T-helper 2 cell treated with Interferon-gamma antibody and Interleukin-4, amounts not matched to agents 5 μg/mL and 100 μg/mL, for 36 hours (primary cell): ENCODE data around the gene MTHFD2.
A peak's percentile ranks its signal among the peaks of the same experiment; 100 is the strongest.
"Not testable (repeated sequence)": the region's sequence is repeated elsewhere in the genome, so short reads cannot be mapped to it uniquely, and the experiment has no call there.

ENCODE experiments used
- DNase-seq: peaks from one replicate; pipeline ENCODE4 v3.0.0; 2021; ENCODE audit warnings: low spot score
- H3K27ac Mint-ChIP-seq: one replicate; pipeline ENCODE4 v1.8.0; 2021; ENCODE audit warnings: mild to moderate bottlenecking, mixed read lengths
- H3K27me3 Mint-ChIP-seq: one replicate; pipeline ENCODE4 v1.8.0; 2021; ENCODE audit warnings: low read depth, mixed read lengths
- H3K36me3 Mint-ChIP-seq: one replicate; pipeline ENCODE4 v1.8.0; 2021; ENCODE audit warnings: low read depth, mixed read lengths
- H3K4me1 Mint-ChIP-seq: one replicate; pipeline ENCODE4 v1.8.0; 2021; ENCODE audit warnings: low read depth, mixed read lengths
- H3K4me3 Mint-ChIP-seq: one replicate; pipeline ENCODE4 v1.8.0; 2022; ENCODE audit warnings: mild to moderate bottlenecking, moderate library complexity, mixed read lengths
- H3K9me3 Mint-ChIP-seq: one replicate; pipeline ENCODE4 v1.8.0; 2021; ENCODE audit warnings: mixed read lengths

Gene MTHFD2

GRCh38 chr2:74205113-74205512 is 6.7 kb downstream of the MTHFD2 start:
- Mint-ChIP-seq H3K36me3 (peaks cover 79% of the 10 kb centered on the region), H3K27ac (peak overlapping the region; percentile 97)

GRCh38 chr2:74205596-74205995 is 7.2 kb downstream of the MTHFD2 start:
- H3K4me1 Mint-ChIP-seq = peaks cover 70% of the 10 kb centered on the region
- H3K27me3 Mint-ChIP-seq = no peaks in the 10 kb centered on the region
- H3K27ac Mint-ChIP-seq = peak overlapping the region; percentile 97
- peak; percentile 38 for DNase-seq
- H3K4me3 Mint-ChIP-seq = peak overlapping the region; percentile 75
- H3K36me3 Mint-ChIP-seq = peaks cover 78% of the 10 kb centered on the region
- no peaks in the 10 kb centered on the region for H3K9me3 Mint-ChIP-seq

More at GRCh38 chr2:74205113-74205512, 6.7 kb downstream of the MTHFD2 start:
- Mint-ChIP-seq H3K4me3 (peak overlapping the region; percentile 75), H3K27me3 (no peaks in the 10 kb centered on the region), H3K9me3 (no peaks in the 10 kb centered on the region), H3K4me1 (peaks cover 74% of the 10 kb centered on the region)
- DNase-seq = no peak

- Mint-ChIP-seq H3K4me1 (peaks cover 65% of the 10 kb centered on the region), H3K36me3 (peaks cover 80% of the 10 kb centered on the region), H3K27me3 (no peaks in the 10 kb centered on the region), H3K27ac (peak overlapping the region; percentile 97), H3K9me3 (no peaks in the 10 kb centered on the region), H3K4me3 (peak overlapping the region; percentile 75)
- peak; percentile 72 for DNase-seq
Measured at GRCh38 chr2:74206180-74206688, 7.8 kb downstream of the MTHFD2 start.

DNA sequence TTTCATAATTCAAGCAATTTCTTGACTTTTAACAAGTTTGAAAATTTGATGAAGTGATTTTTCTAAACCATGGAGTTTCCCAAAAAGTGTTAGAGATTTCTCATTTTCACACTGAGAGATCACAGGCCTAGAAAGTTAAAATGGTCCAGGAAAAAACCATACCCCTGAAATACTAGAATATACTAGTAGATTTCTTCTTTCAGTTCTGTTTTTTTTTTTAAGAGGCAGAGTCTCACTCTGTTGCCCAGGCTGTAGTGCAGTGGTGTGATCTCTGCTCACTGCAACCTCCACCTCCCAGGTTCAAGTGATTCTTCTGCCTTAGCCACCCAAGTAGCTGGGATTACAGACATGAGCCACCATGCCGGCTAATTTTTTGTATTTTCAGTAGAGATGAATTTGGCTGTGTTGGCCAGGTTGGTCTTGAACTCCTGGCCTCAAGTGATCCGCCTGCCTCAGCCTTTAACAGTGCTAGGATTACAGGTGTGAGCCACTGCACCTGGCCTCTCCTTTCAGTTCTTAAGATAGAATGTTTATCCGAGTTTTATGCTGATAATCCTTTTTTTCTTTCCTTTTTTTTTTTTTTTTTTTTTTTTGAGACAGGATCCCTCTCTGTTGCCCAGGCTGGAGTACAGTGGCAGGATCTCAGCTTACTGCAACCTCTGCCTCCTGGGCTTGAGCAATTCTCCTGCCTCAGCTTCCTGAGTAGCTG is 14.4 kb downstream of the MTHFD2 start:
- peaks cover 14% of the 10 kb centered on the region for H3K4me1 Mint-ChIP-seq
- H3K27ac Mint-ChIP-seq = no peak overlapping the region
- H3K9me3 Mint-ChIP-seq = no peaks in the 10 kb centered on the region
- DNase-seq = no peak
- H3K36me3 Mint-ChIP-seq = peaks cover 59% of the 10 kb centered on the region
- H3K4me3 Mint-ChIP-seq = no peak overlapping the region
- no peaks in the 10 kb centered on the region for H3K27me3 Mint-ChIP-seq

DNA sequence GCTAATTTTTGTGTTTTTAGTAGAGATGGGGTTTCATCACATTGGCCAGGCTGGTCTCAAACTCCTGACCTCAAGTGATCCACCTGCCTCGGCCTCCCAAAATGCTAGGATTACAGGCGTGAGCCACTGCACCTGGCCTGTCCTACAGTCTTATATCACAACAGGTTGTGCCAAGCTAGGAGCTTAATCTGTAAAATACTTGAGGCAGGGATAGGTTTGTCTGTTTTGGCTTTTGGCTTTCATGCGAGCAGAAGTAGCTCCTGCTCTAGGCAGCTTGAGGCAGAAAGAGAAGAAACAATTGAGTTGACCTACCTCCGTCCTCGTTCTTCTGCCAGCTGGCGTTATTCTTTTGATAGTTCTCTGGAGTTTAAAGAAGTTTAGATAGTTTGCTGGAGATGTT is 17.4 kb downstream of the MTHFD2 start:
- peaks cover 46% of the 10 kb centered on the region for H3K36me3 Mint-ChIP-seq
- H3K27me3 Mint-ChIP-seq, H3K9me3 Mint-ChIP-seq, H3K4me3 Mint-ChIP-seq, H3K4me1 Mint-ChIP-seq, H3K27ac Mint-ChIP-seq, DNase-seq: not testable (repeated sequence)

DNA sequence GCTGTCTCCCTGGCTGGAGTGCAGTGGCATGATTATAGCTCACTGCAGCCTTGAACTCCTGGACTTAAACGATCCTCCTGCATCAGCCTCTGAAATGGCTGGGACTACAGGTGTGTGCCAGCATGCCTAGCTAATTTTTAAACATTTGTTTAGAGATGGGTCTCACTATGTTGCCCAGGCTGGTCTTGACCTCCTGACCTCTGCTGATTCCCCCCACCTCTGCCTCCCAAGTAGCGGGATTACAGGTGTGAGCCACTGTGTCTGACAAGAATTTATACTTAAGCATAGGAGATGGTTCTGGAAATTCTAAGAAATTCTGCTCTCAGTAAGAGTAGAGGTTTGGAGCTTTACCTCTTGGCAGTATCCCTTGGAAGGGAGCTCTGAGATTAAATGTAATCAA is 18.2 kb downstream of the MTHFD2 start:
- Mint-ChIP-seq H3K27ac (no peak overlapping the region), H3K36me3 (peaks cover 40% of the 10 kb centered on the region)

DNA sequence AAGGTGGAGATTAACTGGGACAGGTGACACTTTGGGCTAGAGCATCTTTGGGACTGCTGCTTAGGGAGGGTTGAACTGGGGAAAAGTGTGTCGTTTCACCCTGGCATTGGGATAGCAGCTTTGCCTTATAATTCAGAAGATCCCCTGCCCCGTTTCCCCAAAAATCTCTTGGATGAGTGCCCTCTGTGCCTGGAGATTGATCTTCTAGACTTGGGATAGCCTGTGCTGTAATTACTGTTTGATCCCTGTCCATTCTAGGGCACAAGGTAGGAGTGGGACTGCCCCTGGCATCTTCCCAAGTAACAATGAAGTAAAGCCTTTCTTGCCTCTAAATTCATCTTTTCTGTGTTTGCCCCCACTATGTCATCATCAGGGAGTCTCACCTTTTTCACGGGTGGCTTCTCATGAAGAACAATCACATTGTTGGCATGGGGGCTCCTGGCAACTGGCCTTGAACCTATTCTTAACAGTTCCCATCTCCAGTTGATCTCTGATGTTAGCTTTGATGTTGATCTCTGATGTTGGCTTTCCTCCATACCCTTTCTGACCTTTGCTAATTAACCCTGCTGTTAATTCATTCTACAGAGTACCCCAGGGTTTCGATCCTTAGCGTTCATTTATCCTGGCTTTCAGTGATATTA is 21.6 kb downstream of the MTHFD2 start:
- no peak overlapping the region for H3K4me3 Mint-ChIP-seq
- no peak overlapping the region for H3K27ac Mint-ChIP-seq
- peaks cover 27% of the 10 kb centered on the region for H3K36me3 Mint-ChIP-seq
- H3K27me3 Mint-ChIP-seq = no peaks in the 10 kb centered on the region
- H3K4me1 Mint-ChIP-seq = peaks cover 4% of the 10 kb centered on the region
- no peak for DNase-seq
- H3K9me3 Mint-ChIP-seq = no peaks in the 10 kb centered on the region

More for the DNA sequence above, 18.2 kb downstream of the MTHFD2 start:
- H3K4me3 Mint-ChIP-seq = no peak overlapping the region
- H3K4me1 Mint-ChIP-seq = peaks cover 1% of the 10 kb centered on the region
- no peak for DNase-seq
- H3K27me3 Mint-ChIP-seq = no peaks in the 10 kb centered on the region
- no peaks in the 10 kb centered on the region for H3K9me3 Mint-ChIP-seq

- Mint-ChIP-seq H3K4me1 (peaks cover 4% of the 10 kb centered on the region), H3K36me3 (peaks cover 19% of the 10 kb centered on the region)
Measured at GRCh38 chr2:74221091-74221490, 22.7 kb downstream of the MTHFD2 start.

GRCh38 chr2:74221604-74222299 is 23.3 kb downstream of the MTHFD2 start:
- Mint-ChIP-seq H3K9me3 (no peaks in the 10 kb centered on the region), H3K27ac (no peak overlapping the region), H3K27me3 (no peaks in the 10 kb centered on the region), H3K4me1 (peaks cover 4% of the 10 kb centered on the region), H3K36me3 (peaks cover 16% of the 10 kb centered on the region), H3K4me3 (no peak overlapping the region)
- no peak for DNase-seq

More at GRCh38 chr2:74221091-74221490, 22.7 kb downstream of the MTHFD2 start:
- Mint-ChIP-seq H3K9me3 (no peaks in the 10 kb centered on the region), H3K4me3 (no peak overlapping the region), H3K27me3 (no peaks in the 10 kb centered on the region), H3K27ac (no peak overlapping the region)
- no peak for DNase-seq

DNA sequence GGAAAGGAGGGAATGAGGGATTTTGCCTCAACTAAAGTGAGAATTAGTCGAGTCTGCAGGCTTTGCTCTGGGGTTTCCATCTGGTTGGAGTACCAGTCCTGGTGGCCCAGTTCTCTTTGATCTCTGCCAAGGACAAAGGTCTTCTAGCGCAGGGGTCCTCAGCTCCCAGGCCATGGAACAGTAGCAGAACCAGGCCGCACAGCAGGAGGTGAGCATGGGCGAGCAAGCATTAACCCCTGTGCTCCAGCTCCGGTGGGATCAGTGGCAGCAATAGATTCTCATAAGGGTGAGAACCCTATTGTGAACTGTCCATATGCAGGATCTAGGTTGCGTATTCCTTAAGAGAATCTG is 23.9 kb downstream of the MTHFD2 start:
- Mint-ChIP-seq H3K27me3 (no peaks in the 10 kb centered on the region), H3K4me1 (peaks cover 4% of the 10 kb centered on the region), H3K9me3 (no peaks in the 10 kb centered on the region), H3K4me3 (no peak overlapping the region), H3K36me3 (peaks cover 12% of the 10 kb centered on the region), H3K27ac (no peak overlapping the region)
- no peak for DNase-seq

GRCh38 chr2:74223941-74224770 is 25.7 kb downstream of the MTHFD2 start:
- no peak for DNase-seq
- Mint-ChIP-seq H3K4me1 (peaks cover 4% of the 10 kb centered on the region), H3K4me3 (no peak overlapping the region), H3K9me3 (no peaks in the 10 kb centered on the region), H3K27me3 (no peaks in the 10 kb centered on the region), H3K36me3 (peaks cover 5% of the 10 kb centered on the region), H3K27ac (no peak overlapping the region)

DNA sequence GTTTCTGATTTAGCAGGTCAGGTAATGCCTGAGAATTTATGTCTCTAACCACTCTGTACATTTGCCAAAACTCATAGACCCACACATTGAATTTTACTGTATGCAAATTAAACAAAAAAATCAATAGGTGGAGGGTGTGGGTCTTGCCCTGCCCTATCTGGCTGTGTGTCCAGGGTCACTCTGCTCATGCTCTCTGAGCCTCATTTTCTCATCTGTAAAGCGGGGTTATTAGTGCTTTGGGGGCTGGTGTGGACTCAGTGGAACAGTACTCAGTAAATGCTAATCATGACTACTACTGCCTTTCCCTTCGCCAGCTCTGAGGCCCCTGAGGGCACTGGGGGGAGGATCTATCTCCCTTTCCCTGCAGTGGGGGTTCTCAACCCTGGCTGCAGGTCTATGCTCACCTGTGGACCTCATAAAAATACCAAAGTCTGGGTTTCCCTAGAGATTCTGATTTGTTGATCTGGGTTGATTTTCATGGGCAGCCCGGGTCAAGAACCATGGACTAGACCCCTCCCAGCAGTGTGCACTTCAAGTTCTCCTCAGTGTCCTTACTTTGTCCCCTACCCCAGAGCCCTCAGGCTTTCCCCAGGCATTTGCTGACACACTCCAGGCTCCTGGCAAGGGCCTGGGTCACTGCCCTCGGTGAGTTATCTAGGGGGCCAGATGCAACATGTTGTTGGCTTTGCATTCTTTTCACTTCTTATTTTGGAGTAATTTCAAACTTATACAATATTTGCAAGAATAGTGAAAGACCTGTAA is 27.5 kb downstream of the MTHFD2 start:
- Mint-ChIP-seq H3K4me3 (no peak overlapping the region), H3K4me1 (peaks cover 2% of the 10 kb centered on the region), H3K36me3 (no peaks in the 10 kb centered on the region), H3K9me3 (no peaks in the 10 kb centered on the region), H3K27me3 (no peaks in the 10 kb centered on the region), H3K27ac (no peak overlapping the region)
- DNase-seq = no peak

- no peak overlapping the region for H3K27ac Mint-ChIP-seq
- H3K36me3 Mint-ChIP-seq = no peaks in the 10 kb centered on the region
- peaks cover 2% of the 10 kb centered on the region for H3K4me1 Mint-ChIP-seq
- no peaks in the 10 kb centered on the region for H3K27me3 Mint-ChIP-seq
- H3K9me3 Mint-ChIP-seq = no peaks in the 10 kb centered on the region
- no peak overlapping the region for H3K4me3 Mint-ChIP-seq
- DNase-seq = no peak
Measured at GRCh38 chr2:74226648-74227213, 28.3 kb downstream of the MTHFD2 start.
